Stimulated activated CD4-positive, alpha-beta T cell treated with anti-CD3 and anti-CD28 coated beads, Interleukin-15, amount 100 ng/mL, for 24 hours (primary cell): ENCODE data around the gene SLX9.
"Not testable (repeated sequence)": the region's sequence is repeated elsewhere in the genome, so short reads cannot be mapped to it uniquely, and the experiment has no call there.

ENCODE experiments used
- DNase-seq: peaks from one replicate; pipeline ENCODE4 v3.0.0-alpha.2; 2020

Gene SLX9

GRCh38 chr21:44965251-44966022 is 25.6 kb downstream of the SLX9 start:
- DNase-seq = peak; percentile 62

- no peak for DNase-seq
Measured at GRCh38 chr21:44966135-44967081, 26.6 kb downstream of the SLX9 start.

GRCh38 chr21:44967082-44968047 is 27.5 kb downstream of the SLX9 start:
- no peak for DNase-seq

GRCh38 chr21:44969066-44969670 is 29.3 kb downstream of the SLX9 start:
- DNase-seq = no peak

DNA sequence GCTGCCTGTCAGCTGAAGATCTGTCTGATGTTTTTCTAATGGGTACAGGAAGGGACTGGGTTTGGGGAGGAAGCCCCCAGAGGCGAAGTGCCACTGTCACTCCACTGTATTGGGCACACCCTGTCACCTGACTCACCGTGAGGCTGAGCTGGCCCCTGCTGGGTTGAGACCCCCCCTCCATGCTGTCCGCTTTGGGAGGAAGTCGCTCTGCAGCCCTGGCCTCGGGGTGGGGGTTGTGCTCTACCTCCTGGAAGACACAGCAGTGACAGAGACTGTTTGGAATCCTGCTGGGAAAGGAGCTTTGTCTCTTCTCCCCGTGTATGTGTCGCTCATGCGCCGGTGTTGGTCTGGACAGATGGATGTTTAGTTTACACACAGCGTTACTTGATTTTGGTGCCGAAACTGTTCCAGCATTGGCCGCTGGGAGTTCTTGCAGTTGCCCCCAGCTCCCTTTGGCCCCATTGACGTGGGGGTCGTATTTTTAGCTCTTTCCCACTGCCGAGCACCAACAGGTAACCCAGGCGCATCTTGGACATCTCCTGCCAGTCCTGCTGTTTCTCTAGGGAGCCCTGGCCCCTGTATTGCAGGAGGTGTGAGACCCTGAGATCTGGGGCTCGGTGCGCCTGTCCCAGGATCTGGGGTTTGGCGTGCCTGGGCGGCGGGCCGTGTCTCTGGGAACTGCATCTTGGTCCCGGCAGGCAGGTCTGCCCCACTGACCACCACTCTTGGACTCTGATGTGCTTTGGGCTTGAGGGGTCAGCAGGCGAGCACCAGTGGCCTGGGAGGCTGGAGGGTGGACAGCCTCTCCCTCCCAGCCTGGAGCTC is 30.3 kb downstream of the SLX9 start:
- DNase-seq = no peak

GRCh38 chr21:44970766-44971671 is 31.2 kb downstream of the SLX9 start:
- no peak for DNase-seq

- DNase-seq = no peak
Measured at GRCh38 chr21:44971672-44971995, 31.8 kb downstream of the SLX9 start.

DNA sequence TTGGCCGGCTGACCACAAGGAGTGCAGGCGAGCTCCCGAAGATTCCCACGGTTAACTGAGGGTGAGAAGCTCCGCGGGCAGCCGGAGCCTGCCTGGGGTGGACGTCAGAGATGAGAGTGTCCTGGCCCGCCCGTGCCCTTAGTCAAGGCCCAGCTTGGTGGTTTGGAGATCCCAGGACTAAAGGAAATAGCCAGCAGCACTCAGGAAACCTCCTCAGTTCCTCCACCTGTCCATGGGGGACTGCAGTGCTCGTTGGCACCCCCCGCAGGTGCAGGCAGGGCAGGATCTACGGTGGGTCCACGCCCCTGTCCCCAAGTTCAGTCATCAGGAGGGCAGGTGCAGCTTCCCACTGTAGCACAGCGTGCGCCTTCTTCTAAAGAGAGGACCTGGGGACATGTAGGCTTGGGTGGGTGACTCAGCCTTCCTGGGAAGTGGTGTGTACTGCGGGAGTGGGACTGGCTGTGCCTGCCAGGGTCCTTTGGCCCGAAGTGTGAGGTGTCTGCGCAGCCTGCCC is 32.5 kb downstream of the SLX9 start:
- DNase-seq = no peak

- DNase-seq = no peak
Measured at GRCh38 chr21:44972821-44973220, 33.0 kb downstream of the SLX9 start.

GRCh38 chr21:44973598-44973997 is 33.8 kb downstream of the SLX9 start:
- no peak for DNase-seq

DNA sequence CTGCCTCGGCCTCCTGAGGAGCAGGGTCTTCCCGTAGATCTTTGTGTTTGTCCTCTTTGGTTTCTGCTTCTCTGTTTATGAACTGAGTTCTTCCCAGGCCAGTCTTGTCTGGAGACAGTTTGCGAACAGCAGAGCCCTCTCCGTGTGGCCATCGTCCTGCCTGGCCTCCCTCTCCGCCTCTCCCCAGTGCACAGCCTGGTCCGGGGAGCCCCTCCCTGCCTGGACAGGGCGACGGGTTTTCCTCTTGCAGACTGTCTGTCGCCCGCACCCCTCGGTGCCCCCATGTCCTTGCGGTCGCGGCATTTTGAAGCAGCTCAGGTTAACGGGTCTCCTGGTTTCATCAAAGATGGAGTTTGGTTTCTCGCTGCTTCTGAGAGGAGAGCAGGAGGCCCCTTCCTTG is 34.8 kb downstream of the SLX9 start:
- DNase-seq = no peak

- DNase-seq = no peak
Measured at GRCh38 chr21:44975720-44976555, 36.1 kb downstream of the SLX9 start.

- DNase-seq = not testable (repeated sequence)
Measured at GRCh38 chr21:44976556-44977393, 36.9 kb downstream of the SLX9 start.

GRCh38 chr21:44977616-44978340 is 37.9 kb downstream of the SLX9 start:
- DNase-seq = no peak

GRCh38 chr21:44979687-44980561 is 40.1 kb downstream of the SLX9 start:
- no peak for DNase-seq
